HG03521 (cell line): Measurements from ENCODE around the gene SCRN1.

Experiments used
- ATAC-seq: cut with Tn5 transposase; IDR thresholded peaks from one replicate; pipeline ENCODE4 v1.9.1; 2021; ENCODE audit warnings: mild to moderate bottlenecking, moderate library complexity; ENCODE audit not compliant: unreplicated experiment

Gene SCRN1

DNA sequence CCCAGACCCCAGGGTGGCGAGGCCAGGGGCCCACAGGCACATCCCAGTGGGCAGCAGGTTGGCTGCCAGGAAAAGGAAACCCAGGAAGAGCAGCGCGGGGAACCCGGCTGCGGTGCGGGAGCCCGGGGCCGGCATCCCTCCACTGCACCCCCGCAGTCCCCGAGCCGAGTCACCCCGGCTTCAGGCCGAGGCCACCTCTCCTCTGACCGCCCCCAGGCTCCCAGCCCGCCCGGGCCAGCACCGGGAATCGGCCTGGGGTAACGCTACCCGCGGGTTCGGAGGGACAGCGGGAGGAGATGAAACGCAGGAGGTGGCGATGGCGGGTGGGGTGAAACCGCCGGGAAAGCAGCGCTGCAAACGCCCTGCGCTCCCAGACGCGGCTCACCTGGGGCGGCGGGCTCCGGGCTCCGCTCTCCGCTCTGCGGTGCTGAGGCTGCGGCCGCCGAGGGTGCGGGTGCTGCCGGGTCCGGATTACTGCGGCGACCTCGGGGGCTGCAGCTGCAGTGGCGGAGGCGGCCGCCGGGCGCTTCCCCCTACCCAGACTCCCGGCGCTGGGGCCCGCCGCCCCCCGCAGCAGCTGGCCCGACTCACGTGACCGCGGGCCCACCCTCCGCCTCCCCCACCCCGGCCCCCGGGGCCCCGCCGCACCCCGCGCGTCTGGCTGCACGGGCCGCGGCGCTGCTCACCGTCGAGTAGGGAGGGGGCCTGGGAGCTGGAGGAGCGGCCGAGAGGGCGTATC lies at the start of gene SCRN1:
SCRN1 (minus strand) TSS at position 545 of the 739 bp plus-strand sequence. CDS start 20,734 bp downstream, outside the sequence.
- peak; percentile 42 for ATAC-seq

DNA sequence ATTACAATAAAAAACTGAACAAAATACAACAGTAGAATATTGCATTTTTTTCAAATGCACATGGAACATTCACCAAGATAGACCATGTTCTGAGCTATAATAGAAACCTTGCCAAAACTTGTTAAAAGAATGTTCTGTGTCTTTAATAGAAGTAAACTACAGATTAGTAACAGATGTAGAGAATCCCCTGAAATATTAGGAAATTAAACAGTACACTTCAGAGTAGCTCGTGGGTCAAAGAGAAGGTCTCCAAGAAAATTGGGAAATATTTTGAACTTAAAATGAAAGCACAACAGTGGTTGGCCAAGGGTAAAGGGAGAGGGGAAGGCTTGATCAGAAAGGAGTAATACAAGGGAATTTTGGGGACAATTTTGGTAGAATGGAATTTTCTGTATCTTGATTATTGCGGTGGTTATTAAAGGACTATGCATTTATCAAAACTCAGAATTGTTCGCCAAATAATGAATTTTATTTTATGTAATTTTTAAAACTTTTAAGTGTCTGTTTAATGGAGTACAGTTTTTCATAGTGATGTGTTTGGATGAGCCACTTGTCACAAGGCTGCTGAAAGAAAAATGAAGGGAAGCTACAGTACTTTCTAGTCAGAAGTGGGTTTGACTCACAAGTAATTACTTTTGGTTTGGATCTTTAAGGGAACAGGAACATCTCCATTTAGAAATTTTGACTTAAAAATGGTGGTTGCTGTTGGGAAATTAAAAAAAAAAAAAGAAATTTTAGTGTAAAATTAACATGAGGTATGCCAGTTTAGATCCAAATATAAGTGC lies 48.8 kb upstream of the SCRN1 start:
- no peak for ATAC-seq

- no peak for ATAC-seq
These were observed 46.6 kb upstream of the SCRN1 start for GRCh38 chr7:30036220-30036619.

DNA sequence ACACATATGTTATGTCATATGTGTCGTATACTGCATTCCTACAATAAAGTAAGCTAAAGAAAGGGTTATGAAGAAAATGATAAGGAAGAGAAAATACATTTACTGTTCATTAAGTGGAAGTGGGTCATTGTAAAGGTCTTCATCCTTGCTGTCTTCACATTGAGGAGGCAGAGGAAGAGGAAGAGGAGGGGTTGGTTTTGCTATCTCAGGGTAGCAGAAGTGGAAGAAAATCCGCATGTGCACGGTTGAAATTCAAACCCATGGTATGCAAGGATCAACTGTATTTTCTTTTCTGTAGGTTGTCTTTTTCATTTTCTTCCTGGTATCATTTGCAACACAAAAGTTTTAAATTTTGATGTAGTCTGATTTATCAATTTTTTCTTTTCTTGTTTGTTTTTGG lies 44.9 kb upstream of the SCRN1 start:
- ATAC-seq, result no peak

DNA sequence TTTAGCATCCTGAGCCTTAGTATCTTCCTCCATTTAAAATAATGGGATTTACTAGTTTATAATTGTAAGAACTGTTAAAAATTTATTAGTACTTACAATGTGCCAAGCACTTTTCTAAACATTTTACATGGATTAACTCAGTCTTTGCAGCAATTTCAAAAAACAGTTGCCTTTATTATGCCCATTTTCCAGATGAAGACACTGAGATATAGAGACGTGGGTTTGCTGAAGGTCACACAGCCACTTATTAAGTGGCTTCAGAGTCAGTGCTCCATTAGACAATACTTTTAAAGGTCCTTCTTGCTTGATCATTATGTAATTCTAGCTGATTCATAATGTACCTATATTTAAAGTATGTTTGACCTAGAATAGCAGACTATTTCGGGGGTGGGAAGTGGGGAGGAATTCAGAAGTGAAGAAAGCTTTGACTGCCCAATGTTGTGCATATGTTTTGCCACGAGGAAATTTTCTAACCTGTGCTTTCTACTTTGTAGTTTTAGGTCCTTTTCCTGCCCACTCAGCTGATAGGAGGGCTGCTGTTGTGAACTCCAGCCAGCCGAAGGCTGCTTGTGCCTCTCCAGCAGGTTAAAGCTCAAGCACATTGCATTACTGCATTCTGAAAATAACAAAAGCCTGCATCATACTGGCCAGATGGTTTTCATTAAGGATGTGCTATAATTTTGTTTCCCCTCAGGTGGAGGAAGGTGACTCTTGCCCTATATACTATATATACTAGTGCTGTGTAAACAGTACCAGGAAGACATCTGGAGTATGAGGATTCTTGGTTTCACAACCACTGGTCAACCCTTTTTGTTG lies 42.9 kb upstream of the SCRN1 start:
- ATAC-seq, result no peak

DNA sequence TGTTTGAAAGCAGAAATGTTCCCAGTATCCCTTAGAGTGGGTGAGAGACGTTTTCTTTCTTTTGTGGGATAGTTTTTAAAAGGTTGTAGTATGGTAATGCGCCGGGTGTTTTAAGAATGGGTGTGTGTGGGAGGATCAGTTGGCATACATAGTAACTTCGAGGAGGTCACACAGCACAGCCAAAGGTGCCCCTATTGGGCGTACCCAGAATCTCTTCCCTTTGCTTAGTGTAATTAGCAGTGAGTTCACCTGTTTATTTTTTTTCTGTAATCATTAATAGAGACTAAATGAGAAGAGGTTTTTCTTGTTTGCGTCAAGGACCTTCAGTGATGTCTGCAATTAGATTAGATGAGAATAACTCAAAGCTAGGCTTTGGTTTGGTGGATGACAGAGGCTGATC lies 40.1 kb upstream of the SCRN1 start:
- no peak for ATAC-seq

GRCh38 chr7:30028749-30029635 lies 39.4 kb upstream of the SCRN1 start:
- peak; percentile 13 for ATAC-seq

GRCh38 chr7:30028216-30028748 lies 38.7 kb upstream of the SCRN1 start, which contains the start of gene PLEKHA8:
Gene PLEKHA8, plus strand, starts transcription at chr7:30028412. Its CDS starts 351 bp downstream, at chr7:30028763.
- peak; percentile 47 for ATAC-seq

DNA sequence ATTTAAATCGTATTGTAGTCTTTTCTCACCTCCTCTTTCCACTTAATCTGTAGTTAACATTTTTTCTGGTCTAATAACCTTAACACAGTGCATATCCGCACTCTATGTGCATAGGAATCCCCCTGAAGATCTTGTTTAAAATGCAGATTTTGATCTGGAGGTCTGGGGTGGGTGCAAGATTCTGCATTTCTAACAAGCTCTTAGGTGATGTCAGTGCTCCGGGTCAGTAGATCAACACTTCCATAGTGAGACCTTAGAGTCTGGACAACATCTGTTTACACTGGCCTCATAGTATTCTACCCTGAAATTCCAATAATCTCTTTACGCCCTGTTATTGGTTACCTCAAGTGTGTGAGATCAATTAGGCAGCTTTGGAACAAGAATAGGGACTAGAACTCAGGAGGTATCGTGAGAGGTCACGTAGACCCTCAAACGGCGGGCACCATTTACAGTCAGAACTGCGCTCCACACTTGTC lies 38.2 kb upstream of the SCRN1 start:
- no peak for ATAC-seq

DNA sequence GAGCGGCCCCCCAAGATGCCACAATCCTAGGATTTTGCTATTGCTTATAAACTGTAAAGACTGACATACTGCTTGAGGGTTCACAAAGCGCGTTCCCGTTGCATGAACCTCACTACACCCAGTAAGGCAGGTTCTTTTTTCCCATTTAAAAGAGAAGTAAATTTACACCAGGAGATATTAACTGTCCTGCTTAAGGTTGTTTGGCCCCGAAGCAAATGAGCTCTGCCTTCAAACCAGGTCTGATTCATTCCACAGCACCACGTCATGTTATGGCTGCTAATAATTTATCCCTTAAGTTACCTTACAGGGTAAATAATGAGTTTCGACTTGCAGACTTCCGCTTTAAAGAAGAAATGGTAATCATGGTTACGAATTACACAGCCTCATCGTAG lies 37.5 kb upstream of the SCRN1 start:
- no peak for ATAC-seq

GRCh38 chr7:30026229-30027064 lies 36.8 kb upstream of the SCRN1 start, which contains the start of gene FKBP14:
Gene FKBP14, minus strand, starts transcription at chr7:30026702. Its CDS starts 194 bp downstream, at chr7:30026508.
- ATAC-seq, result peak; percentile 76

GRCh38 chr7:30023524-30023923 lies 33.9 kb upstream of the SCRN1 start:
- ATAC-seq, result no peak

GRCh38 chr7:30022991-30023390 lies 33.4 kb upstream of the SCRN1 start:
- no peak for ATAC-seq

GRCh38 chr7:30020535-30020934 lies 30.9 kb upstream of the SCRN1 start:
- ATAC-seq, result no peak

DNA sequence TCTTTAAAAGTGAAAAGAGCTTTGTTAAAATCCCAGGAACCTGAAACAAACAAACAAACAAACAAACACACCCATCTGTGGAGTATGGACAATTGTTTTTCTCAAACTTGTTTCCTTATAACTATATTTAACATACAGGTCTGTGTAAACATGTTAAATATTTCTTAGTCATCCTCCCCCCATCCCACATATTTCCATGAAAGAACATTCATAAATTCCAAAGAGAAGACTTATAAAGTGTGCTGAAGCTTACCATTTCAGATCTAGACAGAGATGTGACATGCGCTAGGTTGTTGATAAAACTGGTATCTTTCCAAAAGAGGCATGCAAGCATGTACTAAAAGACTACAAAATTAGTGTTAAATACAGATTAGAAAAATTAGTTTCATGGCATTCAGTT lies 30.4 kb upstream of the SCRN1 start:
- ATAC-seq, result no peak

- no peak for ATAC-seq
These were observed 29.8 kb upstream of the SCRN1 start for GRCh38 chr7:30019387-30019786.

DNA sequence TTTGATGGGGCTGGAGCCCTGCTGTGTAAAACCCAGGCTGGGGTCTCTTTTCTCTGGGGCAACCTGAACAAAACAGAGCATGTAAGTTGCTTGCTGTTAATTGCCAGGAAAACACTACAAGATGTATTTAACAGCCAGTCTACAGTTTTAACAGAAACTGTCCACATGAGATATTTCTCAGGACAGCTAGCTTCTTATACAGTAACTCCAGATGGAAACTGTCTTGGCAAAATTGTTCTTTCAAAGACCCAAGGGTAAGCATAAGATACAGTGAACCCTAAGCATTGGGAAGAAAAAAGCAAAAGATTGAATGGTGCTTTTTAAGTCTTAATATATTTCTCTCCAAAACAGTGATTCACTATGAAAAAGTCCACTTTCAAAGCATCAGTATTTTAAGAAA lies 28.9 kb upstream of the SCRN1 start:
- no peak for ATAC-seq

GRCh38 chr7:30012757-30013156 lies 23.2 kb upstream of the SCRN1 start:
- no peak for ATAC-seq

- no peak for ATAC-seq
These were observed 20.4 kb upstream of the SCRN1 start for GRCh38 chr7:30010021-30010420.
